HCT116 (cell line): Measurements from ENCODE around the gene CBX7. TPM values are rescaled to one million over a fixed set of nuclear protein-coding genes. Genes with fewer than 3 reads are reported as not detected.

Experiments used
- ATAC-seq: fragments of 200-7000 bp; cut with Tn5 transposase; 2 replicates; pipeline ENCODE4 v1.9.1; 2020; ENCODE audit warnings: mild to moderate bottlenecking, moderate library complexity
- BruUV-seq: library from RNA; stranded (reverse); fragments of 400-500 nt; replicated peaks from 2 replicates; lab custom pipeline; 2021; lab: Mats Ljungman, UMichigan
- CTCF ChIA-PET: fragments of 300-600 bp; sonication (Branson Sonifier 250); formaldehyde crosslinking; loops from one replicate; lab custom pipeline; 2021; ENCODE audit warnings: antibody characterized with exemption; lab: Charles Lee
- POLR2A ChIA-PET: fragments of 300-600, 350-600 bp; sonication (Branson Sonifier 250); formaldehyde crosslinking; loops from one replicate; lab custom pipeline; 2021; ENCODE audit warnings: antibody characterized with exemption; lab: Charles Lee
- RAD21 ChIA-PET, 2 experiments: fragments of 300-600 bp; sonication (Branson Sonifier 250); formaldehyde crosslinking; loops; one replicate each; lab custom pipeline; 2023; ENCODE audit warnings: low total read pairs in 2 of 2; ENCODE audit not compliant: uncharacterized antibody in 2 of 2, unreplicated experiment in 2 of 2, low non-redundant PET in 1 of 2; lab: Charles Lee
- DNase-seq: peaks from one replicate; pipeline ENCODE4 v3.0.0-alpha.2; 2010; ENCODE audit warnings: low read depth, low spot score
- H2AFZ ChIP-seq: fragments of 200-600 bp; shearing (Covaris generic), sonication (generic); 2 replicates; pipeline ENCODE4 v1.6.1; 2017; ENCODE audit warnings: low read depth, mixed run types, mixed read lengths, antibody characterized with exemption, low read length; ENCODE audit not compliant: poor library complexity, severe bottlenecking
- H3K27ac ChIP-seq: 2 replicates; pipeline ENCODE4 v1.5.1; 2012; ENCODE audit warnings: low read depth, low read length
- H3K27me3 ChIP-seq: fragments of 200-600 bp; sonication (generic); 2 replicates; pipeline ENCODE4 v1.6.1; 2016; ENCODE audit warnings: mixed run types, low read length, mixed read lengths; ENCODE audit not compliant: insufficient read depth
- H3K36me3 ChIP-seq, 2 experiments: fragments of 200-500 bp in 1 of 2; fragments of 200-600 bp in 1 of 2; sonication (Bioruptor generic) in 1 of 2; sonication (generic) in 1 of 2; 2 replicates each; pipeline versions ENCODE4 v1.5.1 to v1.6.1; 2014 to 2016; ENCODE audit warnings: low read length in 2 of 2, inconsistent platforms in 1 of 2, mixed read lengths in 1 of 2, mixed run types in 1 of 2; ENCODE audit not compliant: insufficient read depth in 2 of 2, control insufficient read depth in 1 of 2
- H3K4me1 ChIP-seq, 2 experiments: fragments of 200-600 bp in 1 of 2; sonication (generic) in 1 of 2; 2 replicates each; pipeline versions ENCODE4 v1.5.1 to v1.6.1; 2012 to 2017; ENCODE audit warnings: low read length in 2 of 2, inconsistent platforms in 1 of 2, mild to moderate bottlenecking in 1 of 2, mixed read lengths in 1 of 2, mixed run types in 1 of 2, moderate library complexity in 1 of 2; ENCODE audit not compliant: insufficient read depth in 2 of 2, control insufficient read depth in 1 of 2
- H3K4me2 ChIP-seq: fragments of 200-600 bp; sonication (generic); 2 replicates; pipeline ENCODE4 v1.6.1; 2017; ENCODE audit warnings: mixed run types, low read length, mixed read lengths
- H3K4me3 ChIP-seq, 2 experiments: fragments of 200-600 bp in 1 of 2; sonication (generic) in 1 of 2; replicated peaks in 1 of 2; 2 replicates each; pipeline ENCODE4 v1.5.1; 2011 to 2016; ENCODE audit warnings: low read length in 2 of 2, control low read depth in 1 of 2, low read depth in 1 of 2, mild to moderate bottlenecking in 1 of 2, mixed read lengths in 1 of 2, mixed run types in 1 of 2
- H3K79me2 ChIP-seq: fragments of 200-600 bp; sonication (generic); 2 replicates; pipeline ENCODE4 v1.6.1; 2017; ENCODE audit warnings: mild to moderate bottlenecking, mixed run types, low read length, moderate library complexity, mixed read lengths; ENCODE audit not compliant: insufficient read depth
- H3K9ac ChIP-seq: fragments of 200-600 bp; sonication (generic); 2 replicates; pipeline ENCODE4 v1.6.1; 2016; ENCODE audit warnings: low read length, mixed read lengths
- H3K9me2 ChIP-seq: fragments of 200-600 bp; sonication (generic), shearing (Covaris generic); 2 replicates; pipeline ENCODE4 v1.6.1; 2017; ENCODE audit warnings: mixed run types, mild to moderate bottlenecking, moderate library complexity; ENCODE audit not compliant: insufficient read depth
- H3K9me3 ChIP-seq, 2 experiments: fragments of 200-500 bp in 1 of 2; fragments of 200-600 bp in 1 of 2; sonication (Bioruptor generic) in 1 of 2; sonication (generic) in 1 of 2; 2 replicates each; pipeline ENCODE4 v1.6.1; 2014 to 2017; ENCODE audit warnings: low read length in 2 of 2, mixed read lengths in 2 of 2, inconsistent platforms in 1 of 2, low read depth in 1 of 2, mild to moderate bottlenecking in 1 of 2, mixed run types in 1 of 2, moderate library complexity in 1 of 2; ENCODE audit not compliant: control insufficient read depth in 1 of 2, insufficient read depth in 1 of 2
- H4K20me1 ChIP-seq: fragments of 200-600 bp; sonication (generic), shearing (Covaris generic); 2 replicates; pipeline ENCODE4 v1.6.1; 2017; ENCODE audit warnings: mixed run types, mild to moderate bottlenecking, moderate library complexity; ENCODE audit not compliant: insufficient read depth
- ATF3 ChIP-seq: IDR thresholded peaks from 2 replicates; pipeline ENCODE4 v1.6.1; 2012
- CEBPB ChIP-seq: IDR thresholded peaks from 2 replicates; pipeline ENCODE4 v1.6.1; 2012; ENCODE audit warnings: low read depth
- EGR1 ChIP-seq: IDR thresholded peaks from 2 replicates; pipeline ENCODE4 v1.6.1; 2012; ENCODE audit warnings: low read depth
- EZH2 ChIP-seq: fragments of 200-600 bp; sonication (generic); IDR thresholded peaks from 2 replicates; pipeline ENCODE4 v1.6.1; 2017; ENCODE audit warnings: antibody characterized with exemption, mixed run types
- FOSL1 ChIP-seq: IDR thresholded peaks from 2 replicates; pipeline ENCODE4 v1.6.1; 2012; ENCODE audit warnings: low read depth
- POLR2A ChIP-seq: IDR thresholded peaks from 2 replicates; pipeline ENCODE4 v1.7.0; 2011; ENCODE audit warnings: borderline replicate concordance; ENCODE audit not compliant: insufficient read depth, insufficient read length; ENCODE audit errors: extremely low read depth
- POLR2AphosphoS5 ChIP-seq: IDR thresholded peaks from 2 replicates; pipeline ENCODE4 v1.6.1; 2011; ENCODE audit warnings: mild to moderate bottlenecking, low read depth, low read length, moderate library complexity
- REST ChIP-seq: IDR thresholded peaks from 2 replicates; pipeline ENCODE4 v1.6.1; 2012; ENCODE audit warnings: low read depth
- YY1 ChIP-seq: IDR thresholded peaks from 2 replicates; pipeline ENCODE4 v1.6.1; 2011; ENCODE audit warnings: low read length, low read depth, moderate library complexity, mild to moderate bottlenecking; ENCODE audit not compliant: insufficient replicate concordance; ENCODE audit errors: extremely low read depth
- intact Hi-C: fragments of 100-400 bp; cut with micrococcal nuclease; formaldehyde crosslinking; loops from 2 replicates; pipeline ENCODE4 v1.10.0; 2022
- total RNA-seq: library from RNA; stranded (reverse); gene quantifications from one replicate; pipeline ENCODE4 v1.2.1, GENCODE V29; 2021; ENCODE audit not compliant: unreplicated experiment
- TF ChIP-seq, protein P1 (sequence below): IDR thresholded peaks from 2 replicates; pipeline ENCODE4 v1.6.1; 2012
- TF ChIP-seq, protein P2 (sequence below), 3 experiments: fragments of 200-600 bp in 1 of 3; sonication (generic) in 1 of 3; IDR thresholded peaks in 2 of 3; conservative IDR thresholded peaks in 1 of 3; 2 replicates each; pipeline ENCODE4 v1.5.1; 2012 to 2017; ENCODE audit warnings: low read depth in 2 of 3, low read length in 2 of 3, antibody characterized with exemption in 1 of 3, borderline replicate concordance in 1 of 3, control low read depth in 1 of 3, mild to moderate bottlenecking in 1 of 3, mixed read lengths in 1 of 3, mixed run types in 1 of 3, moderate library complexity in 1 of 3; ENCODE audit not compliant: insufficient read depth in 1 of 3

CBX7 gene
- total RNA-seq, 1 experiment from 2014 or later: 20.1 TPM

GRCh38 chr22:39130152-39130704 is 22.3 kb downstream of the CBX7 start:
- DNase-seq (no peak), ATAC-seq (no peak)
- Histone ChIP-seq H3K4me3 (no peak overlapping the region), H3K9ac (no peak overlapping the region), H3K36me3 (no peaks in the 10 kb centered on the region), H3K27ac (no peak overlapping the region), H3K9me3 (no peaks in the 10 kb centered on the region), H2AFZ (no peak overlapping the region), H3K9me2 (no peaks in the 10 kb centered on the region), H4K20me1 (no peaks in the 10 kb centered on the region), H3K4me2 (no peak overlapping the region), H3K79me2 (no peaks in the 10 kb centered on the region), H3K27me3 (no peaks in the 10 kb centered on the region), H3K4me1 (no peaks in the 10 kb centered on the region; a peak in 1 of 4 replicates)
- RAD21 ChIA-PET: no interaction called here
- TF ChIP-seq FOSL1 (no peak), POLR2A (no peak), EZH2 (no peak), CEBPB (no peak), EGR1 (no peak), REST (no peak), YY1 (no peak), POLR2AphosphoS5 (no peak), ATF3 (no peak)
- TF ChIP-seq, protein P1, sequence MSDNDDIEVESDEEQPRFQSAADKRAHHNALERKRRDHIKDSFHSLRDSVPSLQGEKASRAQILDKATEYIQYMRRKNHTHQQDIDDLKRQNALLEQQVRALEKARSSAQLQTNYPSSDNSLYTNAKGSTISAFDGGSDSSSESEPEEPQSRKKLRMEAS: no peak
- TF ChIP-seq, protein P2, sequence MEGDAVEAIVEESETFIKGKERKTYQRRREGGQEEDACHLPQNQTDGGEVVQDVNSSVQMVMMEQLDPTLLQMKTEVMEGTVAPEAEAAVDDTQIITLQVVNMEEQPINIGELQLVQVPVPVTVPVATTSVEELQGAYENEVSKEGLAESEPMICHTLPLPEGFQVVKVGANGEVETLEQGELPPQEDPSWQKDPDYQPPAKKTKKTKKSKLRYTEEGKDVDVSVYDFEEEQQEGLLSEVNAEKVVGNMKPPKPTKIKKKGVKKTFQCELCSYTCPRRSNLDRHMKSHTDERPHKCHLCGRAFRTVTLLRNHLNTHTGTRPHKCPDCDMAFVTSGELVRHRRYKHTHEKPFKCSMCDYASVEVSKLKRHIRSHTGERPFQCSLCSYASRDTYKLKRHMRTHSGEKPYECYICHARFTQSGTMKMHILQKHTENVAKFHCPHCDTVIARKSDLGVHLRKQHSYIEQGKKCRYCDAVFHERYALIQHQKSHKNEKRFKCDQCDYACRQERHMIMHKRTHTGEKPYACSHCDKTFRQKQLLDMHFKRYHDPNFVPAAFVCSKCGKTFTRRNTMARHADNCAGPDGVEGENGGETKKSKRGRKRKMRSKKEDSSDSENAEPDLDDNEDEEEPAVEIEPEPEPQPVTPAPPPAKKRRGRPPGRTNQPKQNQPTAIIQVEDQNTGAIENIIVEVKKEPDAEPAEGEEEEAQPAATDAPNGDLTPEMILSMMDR (IDR thresholded peaks at IDR 0.05 in 2 of 3, conservative IDR thresholded peaks at IDR 0.05 in 1 of 3; ENCODE audit: borderline replicate concordance in 1 of 3, insufficient read depth in 1 of 3, low read depth in 2 of 3, low read length in 2 of 3): no peak
- no TSS peak for BruUV-seq
- intact Hi-C loops: no loop called here
- CTCF ChIA-PET: interaction anchor here (2.0 kb wide), 1 partner anchor 260 kb away, joined by 6 read pairs; no protein-coding TSS in a partner anchor
- POLR2A ChIA-PET: no interaction called here
